GM19395 (cell line): ENCODE measurements around the gene KRT1.

Experiments used
- ATAC-seq: cut with Tn5 transposase; IDR thresholded peaks from one replicate; pipeline ENCODE4 v1.9.1; 2021; ENCODE audit warnings: mild to moderate bottlenecking, moderate library complexity; ENCODE audit not compliant: unreplicated experiment

The KRT1 gene

GRCh38 chr12:52699373-52699772 is 19.2 kb upstream of the KRT1 start:
- no peak for ATAC-seq

- no peak for ATAC-seq
These were observed 18.6 kb upstream of the KRT1 start for GRCh38 chr12:52698651-52699340.

GRCh38 chr12:52697058-52697582 is 16.9 kb upstream of the KRT1 start:
- ATAC-seq = no peak

- no peak for ATAC-seq
These were observed 16.4 kb upstream of the KRT1 start for GRCh38 chr12:52696588-52696987.

- no peak for ATAC-seq
These were observed 14.8 kb upstream of the KRT1 start for GRCh38 chr12:52695039-52695438.

- ATAC-seq = no peak
These were observed 13.9 kb upstream of the KRT1 start for GRCh38 chr12:52694151-52694550.

GRCh38 chr12:52693261-52693660 is 13.1 kb upstream of the KRT1 start:
- no peak for ATAC-seq

GRCh38 chr12:52692254-52692653 is 12.0 kb upstream of the KRT1 start:
- ATAC-seq = no peak

- ATAC-seq = no peak
These were observed 11.6 kb upstream of the KRT1 start for GRCh38 chr12:52691841-52692150.

- no peak for ATAC-seq
These were observed 11.1 kb upstream of the KRT1 start for GRCh38 chr12:52691076-52691840.

GRCh38 chr12:52690351-52691075 is 10.3 kb upstream of the KRT1 start:
- ATAC-seq = no peak

GRCh38 chr12:52689936-52690335 is 9.7 kb upstream of the KRT1 start:
- ATAC-seq = no peak

- no peak for ATAC-seq
These were observed 9.0 kb upstream of the KRT1 start for GRCh38 chr12:52689239-52689638.

GRCh38 chr12:52688481-52688880 is 8.3 kb upstream of the KRT1 start:
- ATAC-seq = no peak

GRCh38 chr12:52687497-52688385 is 7.5 kb upstream of the KRT1 start:
- ATAC-seq = no peak

- ATAC-seq = no peak
These were observed 6.7 kb upstream of the KRT1 start for GRCh38 chr12:52686756-52687487.

GRCh38 chr12:52686063-52686462 is 5.9 kb upstream of the KRT1 start:
- ATAC-seq = no peak

- ATAC-seq = no peak
These were observed 5.2 kb upstream of the KRT1 start for GRCh38 chr12:52685406-52685890.

- ATAC-seq = no peak
These were observed 4.2 kb upstream of the KRT1 start for GRCh38 chr12:52684431-52684830.
